NCI-H2107 (cell line): Measurements from ENCODE around the gene LTB.
"Not testable (repeated sequence)": the region's sequence is repeated elsewhere in the genome, so short reads cannot be mapped to it uniquely, and the experiment has no call there.

Source experiments
- DNase-seq: peaks from one replicate; lab custom pipeline; 2025; lab: John Stamatoyannopoulos, UW

LTB gene

DNA sequence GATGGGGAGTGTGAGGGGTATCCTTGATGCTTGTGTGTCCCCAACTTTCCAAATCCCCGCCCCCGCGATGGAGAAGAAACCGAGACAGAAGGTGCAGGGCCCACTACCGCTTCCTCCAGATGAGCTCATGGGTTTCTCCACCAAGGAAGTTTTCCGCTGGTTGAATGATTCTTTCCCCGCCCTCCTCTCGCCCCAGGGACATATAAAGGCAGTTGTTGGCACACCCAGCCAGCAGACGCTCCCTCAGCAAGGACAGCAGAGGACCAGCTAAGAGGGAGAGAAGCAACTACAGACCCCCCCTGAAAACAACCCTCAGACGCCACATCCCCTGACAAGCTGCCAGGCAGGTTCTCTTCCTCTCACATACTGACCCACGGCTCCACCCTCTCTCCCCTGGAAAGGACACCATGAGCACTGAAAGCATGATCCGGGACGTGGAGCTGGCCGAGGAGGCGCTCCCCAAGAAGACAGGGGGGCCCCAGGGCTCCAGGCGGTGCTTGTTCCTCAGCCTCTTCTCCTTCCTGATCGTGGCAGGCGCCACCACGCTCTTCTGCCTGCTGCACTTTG lies 6.8 kb downstream of the LTB start, which contains the start of gene TNF:
Gene TNF (plus strand): TSS at position 231 of the 567 bp plus-strand sequence. CDS start 177 bp downstream, at position 408.
- no peak for DNase-seq

DNA sequence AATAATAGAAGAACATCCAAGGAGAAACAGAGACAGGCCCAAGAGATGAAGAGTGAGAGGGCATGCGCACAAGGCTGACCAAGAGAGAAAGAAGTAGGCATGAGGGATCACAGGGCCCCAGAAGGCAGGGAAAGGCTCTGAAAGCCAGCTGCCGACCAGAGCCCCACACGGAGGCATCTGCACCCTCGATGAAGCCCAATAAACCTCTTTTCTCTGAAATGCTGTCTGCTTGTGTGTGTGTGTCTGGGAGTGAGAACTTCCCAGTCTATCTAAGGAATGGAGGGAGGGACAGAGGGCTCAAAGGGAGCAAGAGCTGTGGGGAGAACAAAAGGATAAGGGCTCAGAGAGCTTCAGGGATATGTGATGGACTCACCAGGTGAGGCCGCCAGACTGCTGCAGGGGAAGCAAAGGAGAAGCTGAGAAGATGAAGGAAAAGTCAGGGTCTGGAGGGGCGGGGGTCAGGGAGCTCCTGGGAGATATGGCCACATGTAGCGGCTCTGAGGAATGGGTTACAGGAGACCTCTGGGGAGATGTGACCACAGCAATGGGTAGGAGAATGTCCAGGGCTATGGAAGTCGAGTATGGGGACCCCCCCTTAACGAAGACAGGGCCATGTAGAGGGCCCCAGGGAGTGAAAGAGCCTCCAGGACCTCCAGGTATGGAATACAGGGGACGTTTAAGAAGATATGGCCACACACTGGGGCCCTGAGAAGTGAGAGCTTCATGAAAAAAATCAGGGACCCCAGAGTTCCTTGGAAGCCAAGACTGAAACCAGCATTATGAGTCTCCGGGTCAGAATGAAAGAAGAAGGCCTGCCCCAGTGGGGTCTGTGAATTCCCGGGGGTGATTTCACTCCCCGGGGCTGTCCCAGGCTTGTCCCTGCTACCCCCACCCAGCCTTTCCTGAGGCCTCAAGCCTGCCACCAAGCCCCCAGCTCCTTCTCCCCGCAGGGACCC lies 7.8 kb downstream of the LTB start:
- no peak for DNase-seq

DNA sequence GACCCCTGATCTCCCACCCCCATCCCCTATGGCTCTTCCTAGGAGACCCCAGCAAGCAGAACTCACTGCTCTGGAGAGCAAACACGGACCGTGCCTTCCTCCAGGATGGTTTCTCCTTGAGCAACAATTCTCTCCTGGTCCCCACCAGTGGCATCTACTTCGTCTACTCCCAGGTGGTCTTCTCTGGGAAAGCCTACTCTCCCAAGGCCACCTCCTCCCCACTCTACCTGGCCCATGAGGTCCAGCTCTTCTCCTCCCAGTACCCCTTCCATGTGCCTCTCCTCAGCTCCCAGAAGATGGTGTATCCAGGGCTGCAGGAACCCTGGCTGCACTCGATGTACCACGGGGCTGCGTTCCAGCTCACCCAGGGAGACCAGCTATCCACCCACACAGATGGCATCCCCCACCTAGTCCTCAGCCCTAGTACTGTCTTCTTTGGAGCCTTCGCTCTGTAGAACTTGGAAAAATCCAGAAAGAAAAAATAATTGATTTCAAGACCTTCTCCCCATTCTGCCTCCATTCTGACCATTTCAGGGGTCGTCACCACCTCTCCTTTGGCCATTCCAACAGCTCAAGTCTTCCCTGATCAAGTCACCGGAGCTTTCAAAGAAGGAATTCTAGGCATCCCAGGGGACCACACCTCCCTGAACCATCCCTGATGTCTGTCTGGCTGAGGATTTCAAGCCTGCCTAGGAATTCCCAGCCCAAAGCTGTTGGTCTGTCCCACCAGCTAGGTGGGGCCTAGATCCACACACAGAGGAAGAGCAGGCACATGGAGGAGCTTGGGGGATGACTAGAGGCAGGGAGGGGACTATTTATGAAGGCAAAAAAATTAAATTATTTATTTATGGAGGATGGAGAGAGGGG lies 8.8 kb downstream of the LTB start:
- no peak for DNase-seq

DNA sequence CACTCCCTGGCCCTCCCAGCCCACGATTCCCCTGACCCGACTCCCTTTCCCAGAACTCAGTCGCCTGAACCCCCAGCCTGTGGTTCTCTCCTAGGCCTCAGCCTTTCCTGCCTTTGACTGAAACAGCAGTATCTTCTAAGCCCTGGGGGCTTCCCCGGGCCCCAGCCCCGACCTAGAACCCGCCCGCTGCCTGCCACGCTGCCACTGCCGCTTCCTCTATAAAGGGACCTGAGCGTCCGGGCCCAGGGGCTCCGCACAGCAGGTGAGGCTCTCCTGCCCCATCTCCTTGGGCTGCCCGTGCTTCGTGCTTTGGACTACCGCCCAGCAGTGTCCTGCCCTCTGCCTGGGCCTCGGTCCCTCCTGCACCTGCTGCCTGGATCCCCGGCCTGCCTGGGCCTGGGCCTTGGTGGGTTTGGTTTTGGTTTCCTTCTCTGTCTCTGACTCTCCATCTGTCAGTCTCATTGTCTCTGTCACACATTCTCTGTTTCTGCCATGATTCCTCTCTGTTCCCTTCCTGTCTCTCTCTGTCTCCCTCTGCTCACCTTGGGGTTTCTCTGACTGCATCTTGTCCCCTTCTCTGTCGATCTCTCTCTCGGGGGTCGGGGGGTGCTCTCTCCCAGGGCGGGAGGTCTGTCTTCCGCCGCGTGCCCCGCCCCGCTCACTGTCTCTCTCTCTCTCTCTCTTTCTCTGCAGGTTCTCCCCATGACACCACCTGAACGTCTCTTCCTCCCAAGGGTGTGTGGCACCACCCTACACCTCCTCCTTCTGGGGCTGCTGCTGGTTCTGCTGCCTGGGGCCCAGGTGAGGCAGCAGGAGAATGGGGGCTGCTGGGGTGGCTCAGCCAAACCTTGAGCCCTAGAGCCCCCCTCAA lies 9.9 kb downstream of the LTB start, which contains the start of gene LTA:
Gene LTA (plus strand): TSS at position 249 of the 871 bp plus-strand sequence. CDS start 454 bp downstream, at position 703.
- no peak for DNase-seq

DNA sequence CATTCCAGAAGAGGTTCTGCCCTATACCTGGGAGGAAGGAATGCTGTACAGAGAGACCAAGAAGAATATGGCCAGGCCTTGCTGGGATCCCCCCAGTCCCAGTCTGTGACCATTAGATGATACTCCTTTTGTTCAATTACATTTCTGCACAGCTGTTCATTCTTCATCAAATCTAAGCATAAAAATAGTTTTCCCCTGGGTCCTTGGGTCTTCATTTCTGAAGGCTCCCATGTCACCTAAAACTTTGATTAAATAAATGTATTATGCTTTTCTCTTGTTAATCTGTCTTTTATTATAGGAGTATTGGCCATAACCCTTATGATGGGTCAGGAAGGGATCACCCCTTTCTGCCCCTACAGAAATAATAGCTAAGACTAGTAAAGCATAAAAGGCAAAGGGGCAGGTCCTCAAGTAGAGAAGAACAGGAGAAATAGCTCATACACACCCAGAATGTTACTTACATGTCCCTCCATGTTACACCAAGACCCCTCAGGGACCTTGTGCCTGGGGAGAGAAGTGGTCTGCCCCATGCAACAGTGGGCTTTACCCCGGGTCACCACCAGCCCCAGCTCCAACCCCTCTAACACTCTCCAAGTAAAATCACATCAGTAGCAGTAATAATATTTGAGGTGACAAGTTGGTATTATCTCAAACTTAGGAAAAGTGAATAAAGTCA lies 12.2 kb downstream of the LTB start:
- DNase-seq, result no peak

DNA sequence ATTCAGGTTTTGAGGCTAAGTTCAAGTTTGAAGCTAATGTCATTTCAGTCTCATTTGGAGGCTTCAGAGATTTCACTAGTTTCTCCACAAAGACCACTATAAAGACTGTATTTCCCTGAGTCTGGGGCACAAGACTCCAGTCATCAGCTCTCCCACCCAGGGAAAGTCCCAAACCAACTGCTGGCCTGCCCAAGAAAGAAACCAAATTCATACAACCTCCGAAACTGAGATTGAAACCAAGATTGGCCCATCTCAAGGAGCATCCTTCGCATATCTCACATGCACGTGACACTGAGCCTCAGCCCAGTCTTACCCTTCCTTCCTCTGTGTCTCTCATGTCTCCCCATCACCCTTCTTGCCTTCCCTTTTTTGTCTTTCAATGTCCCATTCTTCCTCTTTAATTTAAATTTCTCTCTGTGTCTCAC lies 13.7 kb downstream of the LTB start:
- no peak for DNase-seq

DNA sequence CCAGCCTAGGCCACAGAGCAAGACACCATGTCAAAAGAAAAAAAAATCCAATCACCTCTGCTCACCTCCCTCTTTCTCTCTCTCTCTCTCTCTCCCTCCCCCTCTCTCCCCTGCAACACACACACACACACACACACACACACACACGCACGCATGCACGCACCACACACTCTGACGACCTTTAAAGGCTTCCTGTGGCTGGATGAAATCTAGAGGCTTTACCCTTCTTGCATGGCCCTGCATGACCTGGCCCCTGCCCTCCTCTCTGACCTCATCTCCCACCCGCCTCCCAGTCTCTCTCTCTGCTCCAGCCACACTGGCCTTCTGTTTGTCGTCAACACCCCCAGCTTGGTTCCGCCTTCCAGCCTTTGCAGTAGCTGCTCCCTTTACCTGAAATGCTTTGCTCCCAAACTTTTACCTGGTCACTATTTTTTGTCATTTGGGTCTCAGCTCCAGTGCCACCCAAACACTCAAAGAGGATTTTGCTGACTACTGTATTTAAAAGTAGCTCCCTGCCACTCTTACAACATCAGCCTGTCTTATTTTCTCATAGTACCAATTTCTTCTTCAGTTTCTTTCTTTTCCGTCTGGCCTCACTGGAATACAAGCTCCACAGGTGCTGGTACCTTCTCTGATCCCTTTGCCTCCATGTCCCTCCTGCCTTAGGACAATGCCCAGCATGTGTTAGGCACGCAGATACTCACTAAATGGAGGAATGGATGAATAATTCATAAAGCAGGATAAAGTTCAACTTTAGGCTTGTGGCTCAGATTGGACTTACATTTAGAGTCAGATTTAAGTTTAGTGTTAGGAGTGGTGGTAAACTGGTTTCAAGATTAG lies 14.5 kb downstream of the LTB start:
- no peak for DNase-seq

DNA sequence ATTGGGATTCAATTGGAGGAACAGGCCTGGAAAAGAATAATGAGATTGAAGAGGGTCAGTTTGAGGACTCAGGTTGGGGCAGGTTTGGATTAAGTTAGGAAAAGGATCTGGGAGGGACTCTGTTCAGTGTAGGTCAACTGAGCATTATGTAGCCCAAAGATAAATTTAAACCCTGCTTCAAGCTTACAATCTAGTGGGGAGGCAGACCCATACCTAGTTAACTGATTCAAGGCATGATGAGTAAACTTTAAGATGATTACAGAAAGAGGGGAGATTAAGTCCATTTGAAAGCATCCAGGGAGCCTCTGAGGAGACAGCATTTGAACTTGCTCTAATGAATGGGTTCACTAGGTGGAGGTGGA lies 21.5 kb downstream of the LTB start:
- no peak for DNase-seq

DNA sequence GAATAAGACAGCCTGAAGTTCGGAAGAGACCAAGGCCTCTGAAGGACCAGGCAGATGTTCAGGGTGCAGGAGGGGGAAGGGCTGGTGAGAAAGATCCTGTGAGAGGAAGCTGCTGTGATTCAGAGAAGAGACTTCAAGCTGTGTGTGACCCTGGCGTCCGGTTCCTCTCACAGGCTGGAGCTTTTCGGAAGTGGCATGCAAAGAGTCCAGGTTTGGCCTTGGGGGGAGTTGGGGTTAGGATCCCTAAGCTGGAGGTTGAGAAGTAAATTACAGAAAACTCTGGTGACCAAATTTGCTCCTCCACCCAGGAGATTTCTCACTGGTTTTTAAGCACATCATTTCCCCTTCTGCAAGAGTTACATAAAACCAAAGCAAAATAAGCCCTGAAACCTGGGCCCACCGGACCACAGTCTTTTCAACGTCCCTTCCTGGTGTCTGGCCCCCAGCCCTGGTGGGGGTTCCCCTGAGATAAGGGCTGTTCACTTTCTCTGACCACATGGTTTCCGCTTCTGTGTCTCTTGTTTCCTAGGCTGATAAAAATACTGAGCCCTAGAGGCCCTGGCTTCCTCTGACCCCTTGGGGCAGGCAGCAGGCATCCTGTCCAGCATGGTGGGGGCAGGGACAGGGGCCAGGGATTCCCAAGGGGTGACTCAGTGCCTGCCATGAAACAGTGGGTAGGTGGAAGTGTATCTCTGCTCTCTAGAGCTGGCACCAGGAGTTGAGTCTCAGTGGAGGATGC lies 22.1 kb downstream of the LTB start:
- no peak for DNase-seq

DNA sequence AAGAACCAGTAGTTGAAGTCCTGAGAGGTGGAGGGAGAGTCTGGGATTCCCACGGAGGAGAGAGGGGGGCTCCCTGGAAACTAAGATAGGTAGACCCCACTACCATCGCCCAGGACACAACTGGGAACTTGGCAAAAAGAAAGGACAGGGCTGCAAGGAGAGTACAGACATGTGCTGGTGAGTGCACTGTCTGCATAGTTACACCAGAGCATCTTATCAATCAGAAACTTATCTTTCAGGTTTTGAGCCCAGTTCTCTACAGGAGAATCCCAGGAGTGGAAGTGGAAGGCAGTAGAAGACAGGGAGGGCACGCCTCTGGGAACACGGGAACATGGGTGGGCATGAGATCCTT lies 22.6 kb downstream of the LTB start:
- no peak for DNase-seq

DNA sequence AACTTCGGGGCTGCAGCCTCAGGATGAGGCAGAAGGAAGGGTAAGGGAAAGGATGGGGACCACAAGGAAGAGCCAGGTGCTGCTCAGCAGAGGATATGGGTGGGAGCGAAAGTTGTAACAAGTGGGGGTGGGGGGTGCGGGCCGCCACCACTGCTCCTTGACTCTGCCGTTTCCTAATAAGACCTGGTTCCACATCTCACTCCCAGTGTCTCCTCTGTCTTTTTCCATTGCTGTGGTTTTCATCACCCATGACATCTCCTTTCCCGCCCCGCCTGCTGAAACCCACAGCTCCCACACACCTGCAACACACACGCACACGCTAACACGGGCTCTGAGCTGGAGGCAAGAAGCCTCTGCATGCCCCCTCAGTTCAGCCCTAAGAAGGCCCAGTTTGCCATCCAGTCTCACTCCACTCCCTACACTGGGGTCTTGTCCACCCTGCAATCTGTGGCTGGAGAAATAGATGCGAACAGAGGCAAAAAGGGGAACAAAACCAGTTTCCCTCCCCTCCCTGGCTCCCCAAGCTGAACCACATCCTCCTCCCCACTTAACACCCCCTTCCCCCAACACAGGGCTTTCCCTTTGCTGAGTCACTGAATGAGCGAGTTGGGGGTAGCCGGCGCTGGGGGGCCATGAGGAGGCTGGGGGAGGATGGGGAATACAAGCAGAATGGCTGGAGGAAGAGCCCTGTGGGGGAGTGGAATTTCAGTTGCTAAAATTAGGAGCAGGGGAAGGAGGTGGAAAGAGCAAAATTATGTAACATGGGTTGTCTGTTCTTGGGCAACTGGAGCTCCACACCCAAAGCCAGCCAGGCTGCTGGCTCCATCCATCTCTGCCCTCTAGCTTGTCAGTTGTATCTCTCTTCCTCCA lies 23.4 kb downstream of the LTB start:
- DNase-seq, result no peak

DNA sequence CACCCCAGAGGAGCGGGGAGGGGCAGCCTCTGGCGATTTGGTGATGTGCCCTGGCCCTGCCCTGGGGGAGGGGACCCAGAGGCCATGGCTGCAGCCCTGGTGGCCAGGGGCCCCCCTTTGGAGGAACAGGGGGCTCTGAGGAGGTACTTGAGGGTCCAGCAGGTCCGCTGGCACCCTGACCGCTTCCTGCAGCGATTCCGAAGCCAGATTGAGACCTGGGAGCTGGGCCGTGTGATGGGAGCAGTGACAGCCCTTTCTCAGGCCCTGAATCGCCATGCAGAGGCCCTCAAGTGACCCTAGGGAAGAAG lies 24.0 kb downstream of the LTB start:
- DNase-seq, result no peak

DNA sequence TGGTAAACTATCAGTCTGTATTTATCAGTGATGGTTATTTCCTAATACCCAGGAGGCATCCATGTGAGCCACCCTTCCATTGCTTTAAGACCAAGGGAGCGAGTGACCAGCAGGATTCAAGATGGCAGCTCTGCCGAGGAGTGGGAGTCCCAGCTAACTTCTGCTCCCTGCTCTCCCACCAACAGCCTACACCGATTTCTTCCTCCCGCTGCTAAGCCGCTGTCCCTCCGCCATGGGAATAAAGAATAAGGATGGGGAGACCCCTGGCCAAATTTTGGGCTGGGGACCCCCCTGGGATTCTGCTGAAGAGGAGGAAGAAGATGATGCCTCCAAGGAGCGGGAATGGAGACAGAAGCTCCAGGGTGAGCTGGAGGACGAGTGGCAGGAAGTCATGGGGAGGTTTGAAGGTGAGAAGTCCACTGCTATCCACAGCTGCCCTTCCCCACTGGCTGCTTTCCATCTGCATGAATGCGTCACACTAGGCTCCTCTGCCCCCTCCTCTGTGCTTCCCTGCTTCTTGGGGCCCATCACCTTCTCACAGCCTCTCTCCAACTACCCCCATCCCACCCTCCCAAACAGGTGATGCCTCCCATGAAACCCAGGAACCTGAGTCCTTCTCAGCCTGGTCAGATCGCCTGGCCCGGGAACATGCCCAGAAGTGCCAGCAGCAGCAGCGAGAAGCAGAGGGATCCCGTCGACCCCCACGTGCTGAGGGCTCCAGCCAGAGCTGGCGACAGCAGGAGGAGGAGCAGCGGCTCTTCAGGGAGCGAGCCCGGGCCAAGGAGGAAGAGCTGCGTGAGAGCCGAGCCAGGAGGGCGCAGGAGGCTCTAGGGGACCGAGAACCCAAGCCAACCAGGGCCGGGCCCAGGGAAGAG lies 24.5 kb downstream of the LTB start:
- no peak for DNase-seq

DNA sequence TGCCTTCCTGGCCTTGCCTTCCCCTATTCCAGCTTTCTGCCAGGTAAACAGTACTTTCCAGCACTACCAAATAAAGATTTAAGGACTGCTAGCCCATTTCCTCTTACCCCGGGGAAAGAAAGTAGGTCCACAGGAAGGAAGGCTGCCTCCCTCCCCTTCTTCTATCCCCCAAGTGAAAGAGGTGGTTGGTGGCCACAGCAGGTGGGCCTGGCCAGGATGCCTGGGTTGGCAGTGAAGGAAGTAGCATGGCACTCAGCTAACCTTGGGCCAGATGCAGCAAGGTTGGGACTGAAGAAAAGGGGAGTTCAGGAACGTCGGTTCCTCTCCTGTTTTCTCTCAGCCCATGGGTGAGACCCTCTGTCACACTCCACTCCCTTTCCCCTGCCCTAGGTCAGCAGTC lies 25.9 kb downstream of the LTB start:
- DNase-seq, result no peak

DNA sequence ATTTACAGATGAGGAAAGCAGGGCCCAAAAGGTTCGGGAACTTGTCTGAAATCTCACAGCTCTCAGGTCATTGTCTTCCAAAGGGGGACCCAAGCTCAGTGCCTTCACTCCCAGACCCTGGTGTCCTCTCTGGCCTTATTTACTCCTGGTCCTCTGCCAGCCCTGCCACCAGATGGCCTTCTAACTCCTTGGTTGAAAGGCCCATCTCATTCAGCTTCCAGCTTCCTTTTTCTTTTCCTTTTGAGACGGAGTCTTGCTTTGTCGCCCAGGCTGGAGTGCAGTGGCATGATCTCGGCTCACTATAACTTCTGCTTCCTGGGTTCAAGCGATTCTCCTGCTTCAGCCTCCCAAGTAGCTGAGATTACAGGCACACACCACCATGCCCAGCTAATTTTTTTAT lies 30.9 kb downstream of the LTB start:
- not testable (repeated sequence) for DNase-seq

DNA sequence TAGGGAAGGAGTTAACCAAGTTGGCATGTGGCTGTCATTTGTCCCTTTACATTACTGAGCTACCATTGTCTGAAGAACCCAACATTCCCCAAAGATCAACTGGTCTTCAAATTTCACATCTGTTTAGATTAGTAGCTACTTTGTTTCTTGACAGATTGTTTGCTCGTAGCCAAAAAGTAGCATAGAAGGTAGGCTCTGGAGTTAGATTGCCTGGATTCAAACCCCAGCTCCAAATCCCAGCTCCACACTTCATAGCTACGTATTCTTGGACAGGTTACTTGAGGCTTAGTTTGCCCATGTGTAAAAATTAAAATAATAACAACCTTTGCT lies 33.7 kb downstream of the LTB start:
- DNase-seq, result no peak

DNA sequence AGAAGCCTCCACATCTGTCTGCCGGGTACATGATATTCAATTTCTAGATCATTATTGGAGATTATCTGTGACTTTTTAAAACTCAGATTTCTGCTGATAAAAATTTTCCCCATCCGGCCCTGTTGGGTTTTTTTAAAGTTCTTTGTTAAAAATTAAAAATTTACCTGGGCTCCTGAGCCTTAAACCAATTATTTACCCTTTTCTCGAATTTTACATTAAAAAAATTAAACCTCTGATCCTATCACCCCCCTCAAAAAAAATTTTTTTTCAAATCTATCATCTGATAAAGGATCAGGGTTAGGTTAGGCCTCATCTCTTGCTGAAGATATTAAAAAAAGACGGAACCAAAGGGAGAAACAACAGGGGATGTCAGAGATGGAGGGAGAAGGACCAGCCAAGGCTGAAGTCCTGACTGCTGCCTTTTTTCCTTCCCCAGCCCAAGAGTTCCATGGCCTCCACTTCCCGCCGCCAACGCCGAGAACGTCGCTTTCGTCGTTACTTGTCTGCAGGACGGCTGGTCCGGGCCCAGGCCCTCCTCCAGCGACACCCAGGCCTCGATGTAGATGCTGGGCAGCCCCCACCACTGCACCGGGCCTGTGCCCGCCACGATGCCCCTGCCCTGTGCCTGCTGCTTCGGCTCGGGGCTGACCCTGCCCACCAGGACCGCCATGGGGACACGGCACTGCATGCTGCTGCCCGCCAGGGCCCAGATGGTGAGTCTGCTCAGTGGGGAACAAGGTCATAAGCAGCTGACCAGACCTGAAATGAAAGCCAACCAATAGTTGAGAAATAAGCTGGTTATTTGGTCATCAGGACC lies 34.3 kb downstream of the LTB start:
- DNase-seq, result no peak
